Activated naive CD8-positive, alpha-beta T cell treated with anti-CD3 and anti-CD28 coated beads, Interleukin-2, amount 10 ng/mL, durations not matched to agents 7 days and 5 days (primary cell): ENCODE results near the gene RBM43. TPM values are rescaled to one million over a fixed set of nuclear protein-coding genes. Genes with fewer than 3 reads are reported as not detected.

Source experiments
- ATAC-seq: fragments of 150-1000 bp; cut with Tn5 transposase; one replicate; pipeline ENCODE4 v1.10.0; 2021; ENCODE audit warnings: low read depth, moderate library complexity
- POLR2A ChIA-PET: fragments of 350-600 bp; sonication (Branson Sonifier 250); formaldehyde crosslinking; loops from one replicate; lab custom pipeline; 2021; ENCODE audit warnings: antibody characterized with exemption; lab: Charles Lee
- DNase-seq: peaks from one replicate; pipeline ENCODE4 v3.0.0; 2021
- H3K27ac Mint-ChIP-seq: one replicate; pipeline ENCODE4 v1.8.0; 2022; ENCODE audit warnings: mild to moderate bottlenecking, mixed read lengths
- H3K27me3 Mint-ChIP-seq: one replicate; pipeline ENCODE4 v1.8.0; 2022; ENCODE audit warnings: mild to moderate bottlenecking, moderate library complexity, mixed read lengths
- H3K36me3 Mint-ChIP-seq: one replicate; pipeline ENCODE4 v1.8.0; 2021; ENCODE audit warnings: mild to moderate bottlenecking, mixed read lengths
- H3K4me1 Mint-ChIP-seq: one replicate; pipeline ENCODE4 v1.8.0; 2021; ENCODE audit warnings: mixed read lengths
- H3K4me3 Mint-ChIP-seq: one replicate; pipeline ENCODE4 v1.8.0; 2022; ENCODE audit warnings: mild to moderate bottlenecking, moderate library complexity, mixed read lengths
- H3K9me3 Mint-ChIP-seq: one replicate; pipeline ENCODE4 v1.8.0; 2021; ENCODE audit warnings: mixed read lengths
- total RNA-seq, 2 experiments: library from RNA; stranded (reverse); gene quantifications; one replicate each; pipeline ENCODE4 v1.2.3, GENCODE V29; 2021

RBM43 gene
- total RNA-seq, 2 experiments from 2014 or later = 11.6 to 13.0 TPM

DNA sequence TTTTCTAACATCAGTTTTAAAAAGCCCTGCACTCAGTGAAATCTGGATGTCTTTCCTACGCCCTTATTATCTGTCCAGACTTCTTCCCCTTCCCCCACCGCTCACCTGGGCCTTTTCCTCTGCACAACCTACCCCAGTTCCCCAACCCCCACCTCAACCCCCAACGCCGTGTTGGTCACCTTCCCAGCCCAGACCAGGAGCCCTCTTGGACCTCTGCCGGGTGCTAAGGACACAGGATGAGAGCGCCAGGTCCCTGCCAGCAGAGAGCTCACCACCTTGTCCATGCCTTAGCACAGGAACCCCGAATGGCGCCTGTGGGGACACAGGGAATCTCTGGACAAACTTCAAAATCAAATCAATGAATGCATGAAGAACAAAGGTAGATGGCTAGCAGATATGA, 966 bp upstream of the RBM43 start:
- H3K27ac Mint-ChIP-seq = no peak overlapping the region
- no peaks in the 10 kb centered on the region for H3K27me3 Mint-ChIP-seq
- H3K4me3 Mint-ChIP-seq = peak overlapping the region; percentile 97
- H3K36me3 Mint-ChIP-seq = peaks cover 15% of the 10 kb centered on the region
- POLR2A ChIA-PET = interaction anchor here (1.3 to 4.4 kb wide), 2 partner anchors 27 to 1455 kb away, joined by 3 to 70 read pairs; partner anchors contain the start of genes ARL6IP6 and NMI
- DNase-seq = no peak
- peaks cover under 1% of the 10 kb centered on the region for H3K9me3 Mint-ChIP-seq
- no peak for ATAC-seq
- peaks cover 25% of the 10 kb centered on the region for H3K4me1 Mint-ChIP-seq

DNA sequence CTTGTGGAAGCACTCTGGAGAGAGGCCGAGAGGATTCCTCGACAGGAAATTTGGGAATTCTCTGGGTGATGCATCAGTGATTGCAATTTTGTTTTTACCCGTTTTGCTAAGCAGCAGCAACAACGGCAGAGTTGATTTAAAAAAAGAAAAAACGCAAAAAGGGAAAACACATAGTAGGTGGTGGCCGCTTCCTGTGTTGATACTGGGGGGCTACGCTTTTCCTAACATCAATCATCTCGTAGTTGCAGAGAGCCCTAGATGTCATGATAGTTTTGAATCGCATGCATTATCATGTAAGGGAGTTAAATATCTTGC, 271 bp upstream of the RBM43 start:
- Mint-ChIP-seq H3K36me3 (peaks cover 14% of the 10 kb centered on the region), H3K9me3 (no peaks in the 10 kb centered on the region), H3K27me3 (no peaks in the 10 kb centered on the region), H3K4me1 (peaks cover 24% of the 10 kb centered on the region), H3K27ac (peak overlapping the region; percentile 96), H3K4me3 (peak overlapping the region; percentile 97)
- DNase-seq = no peak
- POLR2A ChIA-PET = interaction anchor here (0.7 to 4.4 kb wide), 6 partner anchors 28 to 1667 kb away, joined by 3 to 70 read pairs (median 4); partner anchors contain the start of genes ARL6IP6, NMI and RIF1
- no peak for ATAC-seq

DNA sequence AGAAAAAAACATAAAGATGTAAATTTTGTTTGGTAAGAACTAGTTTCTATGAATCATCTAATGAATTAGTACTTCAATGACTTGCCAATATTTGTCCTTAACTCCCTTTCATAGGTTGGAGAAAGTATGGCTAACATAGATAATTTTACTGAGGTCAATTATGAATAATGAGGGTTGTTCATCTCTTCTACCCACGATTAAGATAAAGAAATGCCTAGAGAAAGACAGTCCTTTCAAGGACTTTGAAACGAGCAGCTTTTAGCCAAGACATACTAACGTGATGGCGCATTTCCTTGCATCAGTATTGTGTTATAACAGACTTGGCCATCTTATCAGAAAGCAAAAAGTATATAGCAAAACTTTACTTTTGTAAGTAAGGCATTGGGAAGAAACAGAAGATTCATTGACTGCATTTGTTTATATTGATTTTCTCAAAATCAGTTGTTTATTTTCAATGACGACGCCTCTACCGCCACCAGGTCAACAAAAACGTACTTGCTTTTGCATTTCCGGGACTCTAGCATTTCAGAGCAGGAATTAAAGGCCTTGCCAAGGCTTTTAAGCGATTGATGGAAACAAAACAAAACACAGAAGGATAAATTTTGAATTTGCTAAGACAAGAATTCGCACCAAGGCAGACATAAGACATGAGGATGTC, 961 bp downstream of the RBM43 start:
- DNase-seq = no peak
- POLR2A ChIA-PET = interaction anchor here (0.7 to 4.4 kb wide), 7 partner anchors 24 to 1674 kb away, joined by 3 to 70 read pairs (median 5); partner anchors contain the start of genes ARL5A, NMI and RIF1
- Mint-ChIP-seq H3K36me3 (peaks cover 12% of the 10 kb centered on the region), H3K4me3 (peak overlapping the region; percentile 97), H3K27me3 (no peaks in the 10 kb centered on the region), H3K4me1 (peaks cover 21% of the 10 kb centered on the region), H3K27ac (peak overlapping the region; percentile 99), H3K9me3 (no peaks in the 10 kb centered on the region)
- peak; percentile 2 for ATAC-seq

DNA sequence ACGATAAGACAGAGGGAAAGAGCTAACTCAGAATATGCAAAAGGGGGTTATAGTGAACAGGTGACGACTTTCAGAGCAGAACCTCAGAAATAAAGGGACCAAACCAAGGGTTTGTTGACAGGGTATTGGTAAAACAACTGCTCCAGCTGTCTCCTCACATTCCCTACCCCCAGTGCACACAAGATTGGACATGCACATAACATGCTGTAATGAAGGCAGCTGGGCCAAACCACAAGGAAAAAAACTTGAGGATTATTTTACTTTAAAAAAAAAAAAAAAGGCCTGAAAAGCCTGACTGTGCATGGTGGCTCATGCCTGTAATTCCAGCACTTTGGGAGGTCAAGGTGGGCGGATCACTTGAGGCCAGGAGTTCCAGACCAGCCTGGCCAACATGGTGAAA, 3.5 kb downstream of the RBM43 start:
- Mint-ChIP-seq H3K27me3 (no peaks in the 10 kb centered on the region), H3K36me3 (peaks cover 24% of the 10 kb centered on the region), H3K9me3 (no peaks in the 10 kb centered on the region), H3K4me1 (peaks cover 20% of the 10 kb centered on the region), H3K27ac (no peak overlapping the region), H3K4me3 (no peak overlapping the region)
- POLR2A ChIA-PET = no interaction called here
- no peak for DNase-seq
- no peak for ATAC-seq

DNA sequence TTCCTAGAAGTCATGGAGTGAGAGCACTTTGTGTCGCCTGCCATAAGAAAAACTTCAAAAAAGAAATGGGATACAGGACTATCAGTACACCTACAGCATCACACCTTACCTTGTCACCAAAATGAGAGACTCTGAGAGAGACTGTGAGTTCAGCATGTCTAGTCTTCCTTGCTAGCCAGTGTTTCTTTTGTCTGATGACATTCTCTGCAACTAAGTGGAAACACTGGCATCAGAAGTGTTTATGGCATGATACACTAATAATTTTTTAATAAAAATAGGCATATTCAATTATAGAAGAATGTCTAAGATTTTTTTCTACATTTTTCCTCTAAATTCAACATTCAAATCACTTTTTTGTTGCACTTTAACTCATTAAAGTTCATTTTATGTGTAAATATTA, 9.0 kb downstream of the RBM43 start:
- no peaks in the 10 kb centered on the region for H3K27me3 Mint-ChIP-seq
- H3K9me3 Mint-ChIP-seq = peaks cover 13% of the 10 kb centered on the region
- H3K4me3 Mint-ChIP-seq = no peak overlapping the region
- H3K27ac Mint-ChIP-seq = no peak overlapping the region
- peaks cover 64% of the 10 kb centered on the region for H3K36me3 Mint-ChIP-seq
- ATAC-seq (no peak), DNase-seq (no peak)
- H3K4me1 Mint-ChIP-seq = peaks cover 1% of the 10 kb centered on the region
- POLR2A ChIA-PET = no interaction called here

DNA sequence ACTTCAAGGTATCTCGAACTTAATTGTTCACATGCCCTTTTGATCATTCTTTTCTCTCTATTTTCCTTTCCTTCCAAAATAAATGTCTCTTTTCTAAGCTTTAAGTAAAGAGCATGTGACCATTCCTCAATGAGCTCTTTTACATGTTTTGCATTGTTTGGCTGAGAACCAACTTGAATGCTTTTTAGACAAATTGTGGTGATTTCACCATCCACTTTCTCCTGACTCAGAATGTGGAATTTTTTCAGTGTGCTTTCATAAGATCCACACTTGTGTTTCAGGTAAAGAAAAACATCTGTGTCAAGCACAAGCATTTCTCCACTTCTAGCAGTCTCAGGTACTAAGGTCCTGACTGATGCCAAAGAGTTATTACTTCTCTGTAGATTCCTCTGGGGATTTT, 10.7 kb downstream of the RBM43 start:
- Mint-ChIP-seq H3K4me3 (no peak overlapping the region), H3K4me1 (peaks cover 1% of the 10 kb centered on the region), H3K9me3 (peaks cover 15% of the 10 kb centered on the region), H3K36me3 (peaks cover 62% of the 10 kb centered on the region), H3K27ac (no peak overlapping the region), H3K27me3 (no peaks in the 10 kb centered on the region)
- POLR2A ChIA-PET = no interaction called here
- ATAC-seq = no peak
- DNase-seq = no peak

DNA sequence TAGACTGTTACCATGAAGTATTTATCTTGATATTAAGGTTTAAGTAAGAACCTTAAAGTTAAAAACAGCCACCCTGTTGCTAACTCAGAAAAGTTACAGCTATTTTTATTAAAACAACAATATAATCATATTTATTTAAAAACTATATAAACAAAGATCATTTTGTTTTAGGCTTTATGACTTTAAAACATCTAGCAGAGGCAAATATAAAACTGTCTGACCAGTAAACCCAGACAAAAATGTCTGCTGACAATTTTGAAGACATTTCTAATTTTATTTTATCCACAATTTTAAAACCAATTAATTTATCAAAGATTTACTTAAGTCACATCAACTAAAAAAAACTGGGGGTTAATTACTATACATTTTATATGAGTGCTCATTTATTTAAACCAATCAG, 14.2 kb downstream of the RBM43 start:
- Mint-ChIP-seq H3K4me3 (no peak overlapping the region), H3K27ac (no peak overlapping the region), H3K27me3 (no peaks in the 10 kb centered on the region), H3K9me3 (peaks cover 15% of the 10 kb centered on the region), H3K4me1 (no peaks in the 10 kb centered on the region), H3K36me3 (peaks cover 46% of the 10 kb centered on the region)
- DNase-seq = no peak
- POLR2A ChIA-PET = no interaction called here
- no peak for ATAC-seq

DNA sequence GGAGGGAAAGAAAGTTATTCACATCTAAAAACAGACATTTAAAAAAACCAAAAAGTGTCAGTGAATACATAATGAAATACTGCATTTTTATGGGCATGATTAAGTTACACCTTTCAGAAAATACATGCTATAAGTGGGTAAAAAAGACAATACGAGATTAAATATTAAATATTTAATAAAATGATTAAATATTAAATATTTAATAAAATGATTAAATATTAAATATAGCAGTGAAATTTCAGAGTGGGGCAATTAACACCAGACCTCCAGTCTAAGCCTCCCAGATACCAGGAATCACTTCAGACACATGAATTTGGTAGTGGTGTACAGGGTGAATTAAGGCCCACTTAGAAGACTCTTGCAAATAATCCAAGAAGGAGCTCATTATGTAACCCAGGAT, 15.5 kb downstream of the RBM43 start:
- Mint-ChIP-seq H3K27ac (no peak overlapping the region), H3K27me3 (peaks cover 2% of the 10 kb centered on the region), H3K36me3 (peaks cover 33% of the 10 kb centered on the region), H3K9me3 (peaks cover 15% of the 10 kb centered on the region), H3K4me1 (no peaks in the 10 kb centered on the region), H3K4me3 (no peak overlapping the region)
- ATAC-seq (no peak), DNase-seq (no peak)
- POLR2A ChIA-PET = no interaction called here

DNA sequence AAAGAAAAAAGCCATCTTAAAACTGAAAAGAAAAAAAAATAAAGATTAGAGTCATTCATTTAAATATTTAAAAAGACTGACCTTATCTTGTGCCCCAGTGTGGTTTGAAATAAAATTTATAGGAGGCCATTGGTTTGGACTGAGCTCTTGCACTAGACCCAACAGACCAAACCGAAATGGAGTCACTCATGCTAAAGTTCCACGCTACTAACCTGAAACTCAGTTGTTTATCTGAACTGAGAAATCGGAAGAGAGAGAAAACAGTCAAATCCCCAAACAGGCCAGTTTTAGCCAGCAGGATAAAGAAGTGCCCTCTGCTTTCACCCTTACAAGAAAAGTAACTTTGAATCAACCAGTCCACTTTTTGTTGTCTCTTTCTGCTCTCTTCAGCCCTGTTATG, 18.2 kb downstream of the RBM43 start:
- POLR2A ChIA-PET = no interaction called here
- DNase-seq (no peak), ATAC-seq (no peak)
- H3K9me3 Mint-ChIP-seq = peaks cover 5% of the 10 kb centered on the region
- H3K4me1 Mint-ChIP-seq = no peaks in the 10 kb centered on the region
- H3K27me3 Mint-ChIP-seq = peaks cover 5% of the 10 kb centered on the region
- H3K36me3 Mint-ChIP-seq = peaks cover 10% of the 10 kb centered on the region
- no peak overlapping the region for H3K4me3 Mint-ChIP-seq
- H3K27ac Mint-ChIP-seq = no peak overlapping the region

DNA sequence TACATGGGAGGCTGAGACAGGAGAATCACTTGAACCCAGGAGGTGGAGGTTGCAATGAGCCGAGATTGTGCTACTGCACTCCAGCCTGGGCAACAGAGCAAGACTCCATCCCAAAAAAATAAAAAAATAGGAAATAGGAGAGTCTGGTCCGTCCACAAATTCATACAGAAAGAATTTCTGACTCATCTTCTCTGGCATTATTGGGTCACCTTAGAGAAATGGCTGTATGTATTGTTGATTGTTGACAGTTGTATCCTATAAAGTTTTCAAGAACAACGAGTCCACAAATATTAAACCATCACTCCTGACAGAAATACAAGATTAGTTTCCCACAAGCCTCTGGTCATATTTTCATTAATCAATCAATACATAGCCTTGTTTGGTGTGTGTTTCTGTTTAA, 20.4 kb downstream of the RBM43 start:
- DNase-seq (no peak), ATAC-seq (no peak)
- POLR2A ChIA-PET = no interaction called here
- H3K27me3 Mint-ChIP-seq = peaks cover 5% of the 10 kb centered on the region
- H3K36me3 Mint-ChIP-seq = peaks cover 3% of the 10 kb centered on the region
- H3K27ac Mint-ChIP-seq = no peak overlapping the region
- no peaks in the 10 kb centered on the region for H3K9me3 Mint-ChIP-seq
- no peaks in the 10 kb centered on the region for H3K4me1 Mint-ChIP-seq
- no peak overlapping the region for H3K4me3 Mint-ChIP-seq

DNA sequence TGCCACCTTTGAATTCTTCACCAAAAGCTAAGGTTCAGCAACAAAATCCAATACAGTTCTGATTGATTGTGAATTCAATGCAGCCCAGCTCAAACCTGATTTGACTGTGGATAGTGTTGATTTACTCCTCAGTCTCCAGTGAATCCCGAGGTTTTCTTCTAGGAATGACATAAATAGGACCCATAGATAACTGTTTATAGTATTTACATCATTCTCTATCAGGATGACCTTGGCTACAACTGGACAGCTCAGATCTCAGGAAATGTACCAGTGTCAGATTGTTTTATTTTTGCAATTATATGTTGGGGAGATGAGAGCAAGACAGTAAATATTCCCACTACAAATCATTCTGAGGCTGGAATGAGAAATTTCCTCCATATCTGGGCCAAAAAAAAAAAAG, 21.2 kb downstream of the RBM43 start:
- POLR2A ChIA-PET = no interaction called here
- H3K4me1 Mint-ChIP-seq = no peaks in the 10 kb centered on the region
- H3K4me3 Mint-ChIP-seq = no peak overlapping the region

DNA sequence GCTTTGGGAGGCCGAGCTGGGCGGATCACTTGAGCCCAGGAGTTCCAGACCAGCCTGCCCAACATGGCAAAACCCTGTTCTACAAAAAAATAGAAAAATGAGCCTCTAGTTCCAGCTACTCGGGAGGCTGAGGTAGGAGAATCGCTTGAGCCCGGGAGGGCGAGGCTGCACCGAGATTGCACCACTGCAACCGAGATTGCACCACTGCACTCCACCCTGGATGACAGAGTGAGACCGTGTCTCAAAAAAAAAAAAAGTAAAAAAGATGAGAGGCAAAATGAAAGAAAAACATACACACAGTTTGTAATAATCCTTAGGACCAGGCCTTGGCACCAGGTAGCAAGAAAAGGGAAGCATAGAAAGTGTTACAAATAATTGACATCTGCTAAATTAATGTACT, 22.0 kb downstream of the RBM43 start:
- H3K4me3 Mint-ChIP-seq = no peak overlapping the region
- no peaks in the 10 kb centered on the region for H3K4me1 Mint-ChIP-seq
- ATAC-seq = no peak
- H3K36me3 Mint-ChIP-seq = no peaks in the 10 kb centered on the region
- no peaks in the 10 kb centered on the region for H3K9me3 Mint-ChIP-seq
- no peak overlapping the region for H3K27ac Mint-ChIP-seq
- H3K27me3 Mint-ChIP-seq = peaks cover 7% of the 10 kb centered on the region
- POLR2A ChIA-PET = no interaction called here
- DNase-seq = no peak

More for the DNA sequence above, 21.2 kb downstream of the RBM43 start:
- DNase-seq (no peak), ATAC-seq (no peak)
- Mint-ChIP-seq H3K36me3 (peaks cover 2% of the 10 kb centered on the region), H3K27me3 (peaks cover 5% of the 10 kb centered on the region), H3K27ac (no peak overlapping the region), H3K9me3 (no peaks in the 10 kb centered on the region)

DNA sequence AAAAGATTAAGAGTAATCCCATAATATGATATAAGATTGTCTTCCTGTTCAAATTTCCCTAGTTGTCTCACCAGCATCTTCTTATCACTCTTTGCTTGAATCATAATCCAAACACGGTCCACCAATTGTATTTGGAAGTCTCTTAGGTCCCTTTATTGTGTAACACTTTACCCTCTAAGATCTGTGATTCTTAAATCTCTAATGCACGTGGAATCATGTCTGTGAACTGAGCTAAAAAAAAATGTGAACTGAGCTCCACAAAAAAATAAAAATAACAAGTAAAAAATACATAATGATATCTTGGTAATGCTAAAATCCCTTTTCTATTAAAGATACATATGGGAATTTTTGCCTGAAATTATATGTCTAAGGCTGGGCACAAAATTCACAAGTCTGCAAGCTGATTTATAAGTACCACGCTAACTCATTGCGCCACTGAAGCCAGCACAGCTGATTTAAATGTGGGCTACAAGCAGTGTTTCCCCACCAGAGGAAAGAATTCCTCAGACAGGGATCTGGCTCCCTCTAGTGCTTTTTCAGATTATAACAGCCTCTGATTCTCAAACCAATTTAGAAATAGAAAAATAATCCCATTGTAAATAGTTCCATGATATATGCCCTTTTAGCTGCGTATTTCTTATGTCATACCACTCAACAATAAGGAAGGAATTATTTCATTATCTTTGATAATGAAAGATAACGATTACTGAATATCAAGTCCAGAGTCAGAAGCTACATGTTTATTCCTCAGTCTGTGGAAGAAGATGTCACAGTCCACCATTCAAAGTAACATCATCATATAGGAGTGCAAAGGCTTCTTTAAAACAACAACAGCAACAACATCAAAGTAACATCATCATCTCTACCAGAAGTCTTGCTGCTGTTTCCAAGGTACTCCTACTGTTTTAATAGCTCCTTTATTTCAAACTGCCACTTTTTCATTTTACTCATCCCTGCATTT, 22.9 kb downstream of the RBM43 start:
- DNase-seq (no peak), ATAC-seq (no peak)
- Mint-ChIP-seq H3K4me1 (no peaks in the 10 kb centered on the region), H3K27me3 (peaks cover 7% of the 10 kb centered on the region), H3K27ac (no peak overlapping the region), H3K36me3 (no peaks in the 10 kb centered on the region), H3K4me3 (no peak overlapping the region), H3K9me3 (no peaks in the 10 kb centered on the region)
- POLR2A ChIA-PET = no interaction called here
